ENCODE data around the gene AGBL1.

DNA sequence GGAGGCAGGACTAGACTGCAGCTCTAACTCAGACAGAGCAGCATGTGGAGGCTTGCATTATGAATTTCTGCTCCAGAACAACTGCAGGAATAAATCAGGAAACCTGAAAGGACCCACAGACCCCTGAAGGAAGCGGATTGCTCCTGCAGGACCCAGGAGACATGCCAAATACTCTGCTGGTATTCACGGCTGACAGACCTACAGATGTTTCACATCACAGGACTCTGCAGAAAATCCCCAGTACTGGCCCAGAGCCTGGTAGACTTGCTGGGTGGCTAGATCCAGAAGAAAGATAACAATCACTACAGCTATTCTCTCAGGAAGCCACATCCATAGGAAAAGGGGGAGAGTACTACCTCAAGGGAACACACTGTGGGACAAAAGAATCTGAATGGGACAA, 942.1 kb downstream of the AGBL1 start:
- TF ChIP-seq EZH2 (IDR thresholded peaks at IDR 0.05; ENCODE audit: insufficient read depth, poor library complexity, severe bottlenecking): no peak
- no peak for TF ChIP-seq EZH2phosphoT487 (IDR thresholded peaks at IDR 0.05; ENCODE audit: insufficient read depth, low read depth)

All from GM23248 (cell line).